ENCODE data around the gene RABGAP1L.
"Not testable (repeated sequence)": the region's sequence is repeated elsewhere in the genome, so short reads cannot be mapped to it uniquely, and the experiment has no call there.

RABGAP1L gene

GRCh38 chr1:174682419-174683008 is 523.2 kb downstream of the RABGAP1L start:
- H3K9me3 Mint-ChIP-seq: no peaks in the 10 kb centered on the region
- DNase-seq: no peak
- peak overlapping the region; percentile 33 for H3K27ac Mint-ChIP-seq
- H3K27me3 Mint-ChIP-seq: no peaks in the 10 kb centered on the region
- H3K36me3 Mint-ChIP-seq: peaks cover 5 to 34% of the 10 kb centered on the region in 2 donors
- H3K4me3 Mint-ChIP-seq: no peak overlapping the region
- peaks cover 1 to 12% of the 10 kb centered on the region in 2 donors for H3K4me1 Mint-ChIP-seq
- no peak for ATAC-seq (replicated peaks)

DNA sequence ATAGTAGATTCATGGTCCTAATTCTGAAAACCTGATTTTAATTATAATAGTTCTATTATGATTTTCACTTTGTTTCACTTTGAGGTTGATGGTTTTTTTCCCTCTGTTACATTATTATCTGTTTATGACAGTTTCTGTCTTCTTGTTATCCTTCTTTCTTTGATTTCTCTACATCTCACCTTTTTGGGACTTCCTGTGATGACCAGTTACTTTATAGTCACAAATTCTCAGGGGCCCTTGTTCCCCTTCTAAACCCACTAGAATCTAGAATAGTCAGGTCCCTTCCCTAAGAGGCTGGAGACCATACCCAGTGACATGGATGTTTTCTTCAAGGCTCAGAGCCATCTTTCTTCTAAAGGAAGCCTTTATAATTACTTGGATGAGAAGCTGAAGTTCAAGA is 526.9 kb downstream of the RABGAP1L start:
- no peak overlapping the region for H3K4me3 Mint-ChIP-seq
- no peaks in the 10 kb centered on the region for H3K9me3 Mint-ChIP-seq
- H3K4me1 Mint-ChIP-seq: peaks cover 0 to 12% of the 10 kb centered on the region in 2 donors
- DNase-seq (no peak), ATAC-seq (replicated peaks) (no peak)
- no peaks in the 10 kb centered on the region for H3K27me3 Mint-ChIP-seq
- peaks cover 8 to 38% of the 10 kb centered on the region in 2 donors for H3K36me3 Mint-ChIP-seq
- H3K27ac Mint-ChIP-seq: no peak overlapping the region

DNA sequence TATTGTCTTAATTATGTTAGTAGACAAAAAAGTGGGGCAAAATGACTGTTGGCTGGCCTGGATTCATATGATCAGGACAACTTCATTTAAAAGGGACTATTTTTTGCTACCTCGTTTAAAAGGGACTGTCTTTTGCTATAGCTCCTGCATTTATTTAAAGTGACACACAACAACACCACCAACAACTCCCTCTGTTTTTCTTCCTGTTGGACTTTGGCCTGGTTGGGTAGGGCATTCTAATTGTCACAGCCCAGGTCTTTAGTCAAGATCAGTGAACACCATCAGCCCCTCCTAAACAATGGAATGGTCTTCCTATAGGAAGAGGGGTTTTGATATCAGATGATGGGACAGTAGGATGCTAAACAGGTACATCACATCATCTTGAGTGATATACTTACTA is 530.2 kb downstream of the RABGAP1L start:
- ATAC-seq (replicated peaks): no peak
- no peak overlapping the region for H3K27ac Mint-ChIP-seq
- no peaks in the 10 kb centered on the region for H3K4me1 Mint-ChIP-seq
- DNase-seq: no peak
- no peaks in the 10 kb centered on the region for H3K9me3 Mint-ChIP-seq
- H3K4me3 Mint-ChIP-seq: no peak overlapping the region
- no peaks in the 10 kb centered on the region for H3K27me3 Mint-ChIP-seq
- peaks cover 8 to 22% of the 10 kb centered on the region in 2 donors for H3K36me3 Mint-ChIP-seq

DNA sequence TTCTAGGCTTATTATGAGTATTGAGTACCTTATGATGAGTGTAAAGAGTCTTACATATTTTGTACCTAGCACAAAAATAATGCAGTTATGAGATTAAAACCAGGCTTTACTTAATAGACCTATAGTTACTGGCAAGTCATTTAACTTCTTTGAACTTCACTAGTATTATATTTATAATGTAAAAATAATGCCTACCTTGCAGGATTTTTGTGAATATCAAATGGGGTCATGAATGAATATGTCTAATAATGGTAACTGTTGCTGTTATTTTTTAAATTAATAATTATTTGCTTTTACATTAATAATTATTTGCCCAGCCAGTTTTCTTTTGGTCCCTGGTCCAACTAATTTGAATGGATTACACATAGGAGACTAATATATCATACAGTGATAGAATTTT is 530.9 kb downstream of the RABGAP1L start:
- H3K27ac Mint-ChIP-seq: no peak overlapping the region
- peaks cover 2 to 4% of the 10 kb centered on the region in 2 donors for H3K9me3 Mint-ChIP-seq
- peaks cover 12 to 18% of the 10 kb centered on the region in 2 donors for H3K36me3 Mint-ChIP-seq
- DNase-seq (no peak), ATAC-seq (replicated peaks) (no peak)
- H3K4me3 Mint-ChIP-seq: no peak overlapping the region
- no peaks in the 10 kb centered on the region for H3K27me3 Mint-ChIP-seq
- no peaks in the 10 kb centered on the region for H3K4me1 Mint-ChIP-seq

GRCh38 chr1:174692313-174692712 is 533.0 kb downstream of the RABGAP1L start:
- Mint-ChIP-seq H3K4me1 (no peaks in the 10 kb centered on the region), H3K4me3 (no peak overlapping the region), H3K9me3 (peaks cover 2 to 4% of the 10 kb centered on the region in 2 donors), H3K27me3 (no peaks in the 10 kb centered on the region), H3K36me3 (peaks cover 8 to 13% of the 10 kb centered on the region in 2 donors), H3K27ac (no peak overlapping the region)
- ATAC-seq (replicated peaks): no peak
- no peak for DNase-seq

- Mint-ChIP-seq H3K27ac (no peak overlapping the region), H3K4me1 (no peaks in the 10 kb centered on the region), H3K9me3 (peaks cover 2 to 4% of the 10 kb centered on the region in 2 donors), H3K36me3 (peaks cover 8 to 15% of the 10 kb centered on the region in 2 donors), H3K27me3 (no peaks in the 10 kb centered on the region), H3K4me3 (no peak overlapping the region)
- no peak for ATAC-seq (replicated peaks)
- DNase-seq: no peak
Measured at GRCh38 chr1:174693085-174693484, 533.8 kb downstream of the RABGAP1L start.

GRCh38 chr1:174693539-174693938 is 534.2 kb downstream of the RABGAP1L start:
- H3K9me3 Mint-ChIP-seq; H3K27me3 Mint-ChIP-seq; ATAC-seq (replicated peaks); H3K4me1 Mint-ChIP-seq; H3K4me3 Mint-ChIP-seq; H3K27ac Mint-ChIP-seq; DNase-seq: not testable (repeated sequence)
- peaks cover 8 to 15% of the 10 kb centered on the region in 2 donors for H3K36me3 Mint-ChIP-seq

DNA sequence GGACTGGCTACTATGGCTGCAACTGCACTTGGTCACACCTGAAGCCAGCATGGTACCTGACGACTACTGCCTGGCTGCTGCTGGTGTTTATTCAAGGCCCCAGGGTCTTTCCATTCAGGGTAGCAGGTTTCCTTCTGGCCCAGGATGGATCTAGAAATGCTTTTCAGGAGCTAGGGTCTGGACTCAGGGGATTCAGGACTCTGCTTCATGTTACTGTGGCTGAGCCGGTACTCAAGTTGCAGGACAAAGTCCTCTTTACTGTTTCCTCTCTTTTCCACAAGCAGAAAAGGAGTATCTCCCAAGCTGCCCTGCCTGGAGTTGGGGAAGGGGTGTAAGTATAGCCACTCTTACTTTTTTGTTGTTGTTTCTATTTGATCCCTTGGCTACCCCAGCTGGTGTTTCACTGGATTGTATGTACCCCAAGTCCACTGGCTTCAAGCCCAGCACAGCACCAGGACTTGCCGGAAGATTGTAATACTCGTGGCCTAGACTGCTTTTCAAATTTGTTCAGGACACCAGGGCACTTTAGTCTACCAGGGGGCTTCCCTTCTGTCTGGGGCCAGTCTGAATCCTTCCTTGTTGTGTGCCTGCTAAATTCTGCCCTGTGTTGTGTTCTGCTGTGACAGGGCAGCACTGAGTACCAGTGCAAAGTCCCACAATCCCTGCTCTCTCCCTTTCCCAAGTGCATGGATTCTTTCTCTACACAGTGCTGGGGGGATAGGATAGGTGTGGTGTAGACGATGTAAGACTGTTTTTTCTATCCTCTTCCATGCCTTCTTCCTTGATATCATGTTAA is 536.9 kb downstream of the RABGAP1L start:
- no peaks in the 10 kb centered on the region for H3K27me3 Mint-ChIP-seq
- no peak overlapping the region for H3K4me3 Mint-ChIP-seq
- peaks cover 9 to 16% of the 10 kb centered on the region in 2 donors for H3K36me3 Mint-ChIP-seq
- no peak overlapping the region for H3K27ac Mint-ChIP-seq
- H3K4me1 Mint-ChIP-seq: peaks cover 0 to 3% of the 10 kb centered on the region in 2 donors
- ATAC-seq (replicated peaks) (no peak), DNase-seq (no peak)
- H3K9me3 Mint-ChIP-seq: peaks cover 2 to 4% of the 10 kb centered on the region in 2 donors

DNA sequence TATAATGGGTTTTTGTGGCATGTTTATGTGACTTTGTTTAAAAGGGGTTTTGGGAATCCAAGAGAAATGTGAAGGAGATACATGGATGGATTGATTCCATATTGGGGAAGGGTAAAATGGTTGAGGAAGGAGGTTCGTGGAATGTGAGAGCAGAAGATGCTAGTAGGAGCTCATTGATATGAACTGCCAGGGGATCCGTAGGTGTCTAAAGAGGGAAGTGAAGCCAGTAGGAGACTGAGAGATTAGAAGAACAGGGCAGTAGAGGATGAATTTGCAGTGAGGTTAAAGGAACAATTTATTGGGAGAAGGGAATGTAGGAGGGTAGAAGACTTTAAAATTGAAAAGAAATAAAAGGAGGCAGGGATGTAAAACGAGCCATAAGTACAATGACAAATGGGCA is 541.0 kb downstream of the RABGAP1L start:
- Mint-ChIP-seq H3K36me3 (peaks cover 7 to 15% of the 10 kb centered on the region in 2 donors), H3K9me3 (no peaks in the 10 kb centered on the region), H3K4me3 (no peak overlapping the region), H3K27me3 (no peaks in the 10 kb centered on the region), H3K4me1 (peaks cover 0 to 3% of the 10 kb centered on the region in 2 donors), H3K27ac (no peak overlapping the region)
- DNase-seq (no peak), ATAC-seq (replicated peaks) (no peak)

DNA sequence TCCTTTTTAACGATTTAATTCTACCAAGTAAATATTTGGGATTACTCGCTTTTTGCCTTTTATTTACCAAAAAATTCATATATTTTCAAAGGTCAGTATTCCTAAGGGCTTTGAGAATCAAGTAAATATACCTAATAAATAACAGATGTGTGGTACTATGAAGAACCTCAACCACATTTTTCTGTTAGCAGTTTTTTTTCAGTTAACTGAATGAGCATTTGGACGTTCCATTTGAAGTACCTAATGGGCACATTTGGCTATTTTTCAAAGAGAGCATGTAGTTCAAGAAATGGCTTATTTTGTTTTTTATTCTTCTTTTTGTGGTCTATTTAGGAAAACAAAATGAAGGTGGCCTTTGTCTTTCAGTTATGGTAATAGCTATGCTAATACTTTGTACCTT is 541.5 kb downstream of the RABGAP1L start:
- H3K4me3 Mint-ChIP-seq: no peak overlapping the region
- ATAC-seq (replicated peaks): no peak
- DNase-seq: no peak
- H3K27ac Mint-ChIP-seq: no peak overlapping the region
- no peaks in the 10 kb centered on the region for H3K27me3 Mint-ChIP-seq
- peaks cover 0 to 3% of the 10 kb centered on the region in 2 donors for H3K4me1 Mint-ChIP-seq
- peaks cover 7 to 15% of the 10 kb centered on the region in 2 donors for H3K36me3 Mint-ChIP-seq
- no peaks in the 10 kb centered on the region for H3K9me3 Mint-ChIP-seq

DNA sequence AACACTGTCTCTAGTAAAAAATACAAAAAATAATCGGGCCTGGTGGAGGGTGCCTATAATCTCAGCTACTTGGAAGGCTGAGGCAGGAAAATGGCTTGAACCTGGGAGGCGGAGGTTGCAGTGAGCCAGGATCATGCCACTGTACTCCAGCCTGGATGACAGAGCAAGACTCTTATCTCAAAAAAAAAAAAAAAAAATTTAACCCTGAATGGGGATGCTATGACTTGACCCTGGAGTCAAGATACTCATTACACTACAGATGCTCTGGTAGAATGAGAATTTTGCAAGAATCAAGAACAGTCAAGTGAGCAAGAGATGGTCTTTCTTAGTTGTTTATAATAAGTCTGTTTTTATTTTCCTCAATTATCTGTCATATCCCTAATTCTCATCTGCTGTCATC is 542.2 kb downstream of the RABGAP1L start:
- Mint-ChIP-seq H3K9me3 (no peaks in the 10 kb centered on the region), H3K36me3 (peaks cover 6 to 14% of the 10 kb centered on the region in 2 donors), H3K4me1 (peaks cover under 1 to 3% of the 10 kb centered on the region in 2 donors), H3K27ac (peak overlapping the region; percentile 25), H3K4me3 (no peak overlapping the region), H3K27me3 (no peaks in the 10 kb centered on the region)
- no peak for ATAC-seq (replicated peaks)
- DNase-seq: no peak

- peaks cover 4 to 5% of the 10 kb centered on the region in 2 donors for H3K4me1 Mint-ChIP-seq
- H3K27me3 Mint-ChIP-seq: no peaks in the 10 kb centered on the region
- H3K9me3 Mint-ChIP-seq: no peaks in the 10 kb centered on the region
- DNase-seq: no peak
- peaks cover 11 to 18% of the 10 kb centered on the region in 2 donors for H3K36me3 Mint-ChIP-seq
- H3K4me3 Mint-ChIP-seq: no peak overlapping the region
- no peak for ATAC-seq (replicated peaks)
- H3K27ac Mint-ChIP-seq: no peak overlapping the region
Measured at GRCh38 chr1:174702011-174702410, 542.7 kb downstream of the RABGAP1L start.

- Mint-ChIP-seq H3K27me3 (no peaks in the 10 kb centered on the region), H3K4me3 (no peak overlapping the region), H3K4me1 (peaks cover 5 to 8% of the 10 kb centered on the region in 2 donors), H3K36me3 (peaks cover 20 to 26% of the 10 kb centered on the region in 2 donors), H3K9me3 (no peaks in the 10 kb centered on the region), H3K27ac (no peak overlapping the region)
- no peak for DNase-seq
- no peak for ATAC-seq (replicated peaks)
Measured at GRCh38 chr1:174703309-174703708, 544.0 kb downstream of the RABGAP1L start.

DNA sequence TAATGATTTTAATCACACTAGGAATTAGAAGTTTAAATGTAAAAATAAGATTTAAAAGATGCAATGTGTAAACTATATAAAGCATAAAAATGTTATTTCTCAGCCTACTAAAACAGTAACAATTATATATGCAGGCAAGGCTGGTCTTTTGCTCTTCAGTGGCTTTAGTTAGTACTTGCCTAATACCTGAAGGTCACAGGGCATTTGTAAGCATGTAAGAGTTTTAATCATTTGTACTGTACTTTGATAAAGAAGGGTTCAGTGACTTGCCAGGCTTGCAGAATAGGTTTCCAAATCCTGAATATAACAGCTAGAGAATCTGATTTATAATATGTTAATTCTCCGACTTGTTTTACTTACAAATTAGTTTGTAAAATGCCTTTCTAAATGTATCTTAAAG is 545.0 kb downstream of the RABGAP1L start:
- no peak for DNase-seq
- no peak overlapping the region for H3K27ac Mint-ChIP-seq
- ATAC-seq (replicated peaks): no peak

More for the DNA sequence above, 545.0 kb downstream of the RABGAP1L start:
- Mint-ChIP-seq H3K4me3 (no peak overlapping the region), H3K36me3 (peaks cover 29 to 36% of the 10 kb centered on the region in 2 donors), H3K4me1 (peaks cover 5 to 8% of the 10 kb centered on the region in 2 donors), H3K9me3 (no peaks in the 10 kb centered on the region), H3K27me3 (no peaks in the 10 kb centered on the region)

Measured in stimulated activated naive B cell treated with anti-CD40 and anti-IgM and Interleukin-4, amounts not matched to agents 10 μg/mL and 1 μg/mL and 100 μg/mL, for 72 hours (primary cell).